Liver (tissue), 9 donors: ENCODE results near the gene FOXO6. TPM values are rescaled to one million over a fixed set of nuclear protein-coding genes. Genes with fewer than 3 reads are reported as not detected.

Experiments
- DNase-seq: peaks from one replicate; pipeline ENCODE4 v3.0.0-alpha.2; 2017; ENCODE audit warnings: low spot score
- H3K27ac ChIP-seq, 2 donors: one replicate each; pipeline ENCODE4 v1.7.0; 2013; ENCODE audit warnings: inconsistent platforms in 2 of 2, low read length in 2 of 2, control low read depth in 1 of 2, low read depth in 1 of 2, mild to moderate bottlenecking in 1 of 2
- H3K27me3 ChIP-seq, 4 donors: one replicate each; pipeline versions ENCODE4 v1.6.1 to v1.7.0; 2013; ENCODE audit warnings: low read length in 3 of 4, inconsistent platforms in 1 of 4, mild to moderate bottlenecking in 1 of 4, moderate library complexity in 1 of 4; ENCODE audit not compliant: control insufficient read depth in 4 of 4, insufficient read depth in 4 of 4
- H3K36me3 ChIP-seq, 4 donors: one replicate each; pipeline versions ENCODE4 v1.6.1 to v1.7.0; 2013; ENCODE audit warnings: low read length in 3 of 4, mild to moderate bottlenecking in 3 of 4, low read depth in 1 of 4, moderate library complexity in 1 of 4; ENCODE audit not compliant: control insufficient read depth in 4 of 4, insufficient read depth in 3 of 4
- H3K4me1 ChIP-seq, 4 donors: one replicate each; pipeline versions ENCODE4 v1.6.1 to v1.7.0; 2013; ENCODE audit warnings: low read length in 3 of 4, mild to moderate bottlenecking in 3 of 4, moderate library complexity in 1 of 4; ENCODE audit not compliant: control insufficient read depth in 4 of 4, insufficient read depth in 4 of 4
- H3K4me3 ChIP-seq, 3 donors: one replicate each; pipeline versions ENCODE4 v1.6.1 to v1.7.0; 2013; ENCODE audit warnings: low read length in 3 of 3, control low read depth in 1 of 3, low read depth in 1 of 3, mild to moderate bottlenecking in 1 of 3
- H3K9ac ChIP-seq, 2 donors: one replicate each; pipeline ENCODE4 v1.7.0; 2013; ENCODE audit warnings: low read length in 2 of 2, mild to moderate bottlenecking in 2 of 2, moderate library complexity in 2 of 2, control low read depth in 1 of 2, low read depth in 1 of 2
- H3K9me3 ChIP-seq, 4 donors: one replicate each; pipeline versions ENCODE4 v1.6.1 to v1.7.0; 2013; ENCODE audit warnings: low read length in 3 of 4; ENCODE audit not compliant: control insufficient read depth in 4 of 4
- EGR1 ChIP-seq, 2 donors: IDR thresholded peaks; 2 replicates each; pipeline ENCODE4 v1.6.1; 2016 to 2018; ENCODE audit warnings: antibody characterized with exemption in 2 of 2, low read depth in 2 of 2
- FOXA1 ChIP-seq: IDR thresholded peaks from 2 replicates; pipeline ENCODE4 v1.6.1; 2016; ENCODE audit warnings: antibody characterized with exemption
- FOXA2 ChIP-seq: IDR thresholded peaks from 2 replicates; pipeline ENCODE4 v1.6.1; 2016; ENCODE audit warnings: antibody characterized with exemption
- GABPA ChIP-seq, 2 donors: IDR thresholded peaks in 1 of 2; conservative IDR thresholded peaks in 1 of 2; 2 replicates each; pipeline ENCODE4 v1.6.1; 2016; ENCODE audit warnings: antibody characterized with exemption in 2 of 2, mild to moderate bottlenecking in 1 of 2, moderate library complexity in 1 of 2
- HNF4A ChIP-seq, 2 donors: conservative IDR thresholded peaks; 2 replicates each; pipeline ENCODE4 v1.6.1; 2016; ENCODE audit warnings: antibody characterized with exemption in 2 of 2, mild to moderate bottlenecking in 2 of 2
- HNF4G ChIP-seq: IDR thresholded peaks from 2 replicates; pipeline ENCODE4 v1.6.1; 2016; ENCODE audit warnings: antibody characterized with exemption
- JUND ChIP-seq, 2 donors: IDR thresholded peaks; 2 replicates each; pipeline ENCODE4 v1.6.1; 2016; ENCODE audit warnings: antibody characterized with exemption in 2 of 2
- NR2F2 ChIP-seq: IDR thresholded peaks from 2 replicates; pipeline ENCODE4 v1.6.1; 2016; ENCODE audit warnings: antibody characterized with exemption
- RAD21 ChIP-seq, 2 donors: IDR thresholded peaks; 2 replicates each; pipeline ENCODE4 v1.6.1; 2016; ENCODE audit warnings: antibody characterized with exemption in 2 of 2, mild to moderate bottlenecking in 2 of 2
- RXRA ChIP-seq, 2 donors: IDR thresholded peaks; 2 replicates each; pipeline ENCODE4 v1.6.1; 2017 to 2018; ENCODE audit warnings: antibody characterized with exemption in 2 of 2, mild to moderate bottlenecking in 1 of 2
- SP1 ChIP-seq: IDR thresholded peaks from 2 replicates; pipeline ENCODE4 v1.6.1; 2018; ENCODE audit warnings: antibody characterized with exemption, mild to moderate bottlenecking
- TAF1 ChIP-seq: conservative IDR thresholded peaks from 2 replicates; pipeline ENCODE4 v1.6.1; 2016; ENCODE audit warnings: antibody characterized with exemption, mild to moderate bottlenecking
- YY1 ChIP-seq: IDR thresholded peaks from 2 replicates; pipeline ENCODE4 v1.6.1; 2016; ENCODE audit warnings: antibody characterized with exemption, mild to moderate bottlenecking
- WGBS: extraction: QIAGEN DNeasy Blood & Tissue Kit; methylation state at CpG from one replicate; pipeline ENCODE4 v1.1.7; 2013; 5-methylcytosine and 5-hydroxymethylcytosine counted together
- polyA plus RNA-seq, 2 donors: library from polyadenylated mRNA; stranded (reverse) in 1 of 2; unstranded in 1 of 2; fragments of 200-250 nt in 1 of 2; fragments of >200 nt in 1 of 2; fragmentation: Nextera tagmentation in 1 of 2; extraction: Ambion mirVana in 1 of 2; gene quantifications; one replicate each; pipeline versions ENCODE4 v1.2.1 to v1.2.3, GENCODE V29; 2013 to 2015
- total RNA-seq, 2 donors: library from RNA; depleted of rRNA; stranded (reverse); fragments of >200 nt; gene quantifications; one replicate each; pipeline ENCODE4 v1.2.3, GENCODE V29; 2014
- TF ChIP-seq, protein P1 (sequence below): IDR thresholded peaks from 2 replicates; pipeline ENCODE4 v1.6.1; 2016; ENCODE audit warnings: antibody characterized with exemption
- TF ChIP-seq, protein P2 (sequence below): IDR thresholded peaks from 2 replicates; pipeline ENCODE4 v1.6.1; 2016; ENCODE audit warnings: antibody characterized with exemption
- TF ChIP-seq, protein P3 (sequence below): IDR thresholded peaks from 2 replicates; pipeline ENCODE4 v1.6.1; 2016; ENCODE audit warnings: antibody characterized with exemption, mild to moderate bottlenecking
- TF ChIP-seq, protein P4 (sequence below): IDR thresholded peaks from 2 replicates; pipeline ENCODE4 v1.6.1; 2016; ENCODE audit warnings: antibody characterized with exemption
- TF ChIP-seq, protein P5 (sequence below): fragments of 150-350 bp; IDR thresholded peaks from 2 replicates; pipeline ENCODE4 v1.5.1; 2017; ENCODE audit warnings: improper control_type of control experiment, low read depth, low read length; ENCODE audit not compliant: missing input control
- donor health status: healthy.
- donor health status: healthy.
- donor health status: healthy.
- donor health status: healthy.
- donor health status: healthy.

Gene FOXO6
- total and polyA plus RNA-seq, 4 donors = 0.02 to 0.09 (median 0.08) TPM; not detected in 1

DNA sequence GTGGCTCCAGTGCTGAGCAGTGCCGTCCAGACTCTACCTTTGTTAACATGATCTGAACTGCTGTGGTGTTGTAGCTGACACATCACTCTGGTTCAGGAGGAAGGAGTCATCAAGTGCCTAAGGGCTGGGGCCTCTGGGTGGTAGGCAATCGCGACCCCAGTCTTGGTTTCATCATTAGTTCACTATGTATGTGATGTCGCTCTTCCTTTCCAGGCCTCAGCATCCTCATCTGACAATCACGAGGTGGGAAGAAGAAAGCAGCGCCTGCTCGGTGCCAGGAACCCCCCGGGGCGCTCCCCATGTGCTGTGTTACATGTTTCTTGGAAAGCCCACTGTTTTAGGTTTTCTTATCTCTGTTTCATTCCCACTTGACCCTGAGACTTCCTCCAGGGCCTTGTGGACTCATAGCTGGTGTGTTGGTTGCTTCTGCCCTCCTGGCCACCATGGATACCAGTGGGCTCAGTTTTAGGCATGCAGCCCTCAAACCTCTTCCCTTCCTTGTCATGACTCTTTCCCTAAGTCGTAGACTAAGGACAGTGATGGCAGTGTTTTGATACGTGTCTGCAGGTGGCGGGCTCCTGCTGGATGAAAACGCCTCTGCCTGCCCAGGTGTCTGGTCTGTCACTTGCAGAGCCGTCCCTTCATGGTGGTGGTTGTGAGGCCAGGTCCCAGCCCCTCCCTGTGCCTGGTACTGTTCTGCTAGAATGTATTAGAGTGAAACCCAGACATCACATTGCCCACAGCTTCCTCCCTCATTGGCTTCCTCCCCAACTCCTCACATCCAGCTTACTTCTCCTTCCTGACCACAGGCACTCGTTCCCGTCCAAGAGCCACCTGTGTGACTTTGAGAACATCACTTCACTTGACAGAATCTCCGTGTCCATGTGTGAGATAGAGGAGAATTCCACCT is 17.2 kb upstream of the FOXO6 start:
- Histone ChIP-seq H3K9me3 (peaks cover 0 to 4% (median 0%) of the 10 kb centered on the region in 4 donors), H3K4me3 (no peak overlapping the region), H3K27me3 (no peaks in the 10 kb centered on the region), H3K4me1 (no peaks in the 10 kb centered on the region), H3K9ac (no peak overlapping the region), H3K36me3 (no peaks in the 10 kb centered on the region), H3K27ac (no peak overlapping the region)
- 83% methylated on average over 17 of the region's 17 CpGs for WGBS
- no peak for DNase-seq
- TF ChIP-seq, protein P1, sequence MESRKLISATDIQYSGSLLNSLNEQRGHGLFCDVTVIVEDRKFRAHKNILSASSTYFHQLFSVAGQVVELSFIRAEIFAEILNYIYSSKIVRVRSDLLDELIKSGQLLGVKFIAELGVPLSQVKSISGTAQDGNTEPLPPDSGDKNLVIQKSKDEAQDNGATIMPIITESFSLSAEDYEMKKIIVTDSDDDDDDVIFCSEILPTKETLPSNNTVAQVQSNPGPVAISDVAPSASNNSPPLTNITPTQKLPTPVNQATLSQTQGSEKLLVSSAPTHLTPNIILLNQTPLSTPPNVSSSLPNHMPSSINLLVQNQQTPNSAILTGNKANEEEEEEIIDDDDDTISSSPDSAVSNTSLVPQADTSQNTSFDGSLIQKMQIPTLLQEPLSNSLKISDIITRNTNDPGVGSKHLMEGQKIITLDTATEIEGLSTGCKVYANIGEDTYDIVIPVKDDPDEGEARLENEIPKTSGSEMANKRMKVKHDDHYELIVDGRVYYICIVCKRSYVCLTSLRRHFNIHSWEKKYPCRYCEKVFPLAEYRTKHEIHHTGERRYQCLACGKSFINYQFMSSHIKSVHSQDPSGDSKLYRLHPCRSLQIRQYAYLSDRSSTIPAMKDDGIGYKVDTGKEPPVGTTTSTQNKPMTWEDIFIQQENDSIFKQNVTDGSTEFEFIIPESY = no peak
- TF ChIP-seq GABPA (IDR thresholded peaks at IDR 0.05 in 1 of 2, conservative IDR thresholded peaks at IDR 0.05 in 1 of 2) (no peak), RAD21 (IDR thresholded peaks at IDR 0.05) (no peak), NR2F2 (no peak), TAF1 (no peak), RXRA (IDR thresholded peaks at IDR 0.05) (no peak), JUND (IDR thresholded peaks at IDR 0.05) (no peak), FOXA2 (no peak), FOXA1 (no peak), HNF4G (no peak), YY1 (no peak), EGR1 (IDR thresholded peaks at IDR 0.05; ENCODE audit: low read depth in 2 of 2) (no peak), SP1 (no peak), HNF4A (conservative IDR thresholded peaks at IDR 0.05) (no peak)
- TF ChIP-seq, protein P2, sequence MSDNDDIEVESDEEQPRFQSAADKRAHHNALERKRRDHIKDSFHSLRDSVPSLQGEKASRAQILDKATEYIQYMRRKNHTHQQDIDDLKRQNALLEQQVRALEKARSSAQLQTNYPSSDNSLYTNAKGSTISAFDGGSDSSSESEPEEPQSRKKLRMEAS = no peak
- TF ChIP-seq, protein P3, sequence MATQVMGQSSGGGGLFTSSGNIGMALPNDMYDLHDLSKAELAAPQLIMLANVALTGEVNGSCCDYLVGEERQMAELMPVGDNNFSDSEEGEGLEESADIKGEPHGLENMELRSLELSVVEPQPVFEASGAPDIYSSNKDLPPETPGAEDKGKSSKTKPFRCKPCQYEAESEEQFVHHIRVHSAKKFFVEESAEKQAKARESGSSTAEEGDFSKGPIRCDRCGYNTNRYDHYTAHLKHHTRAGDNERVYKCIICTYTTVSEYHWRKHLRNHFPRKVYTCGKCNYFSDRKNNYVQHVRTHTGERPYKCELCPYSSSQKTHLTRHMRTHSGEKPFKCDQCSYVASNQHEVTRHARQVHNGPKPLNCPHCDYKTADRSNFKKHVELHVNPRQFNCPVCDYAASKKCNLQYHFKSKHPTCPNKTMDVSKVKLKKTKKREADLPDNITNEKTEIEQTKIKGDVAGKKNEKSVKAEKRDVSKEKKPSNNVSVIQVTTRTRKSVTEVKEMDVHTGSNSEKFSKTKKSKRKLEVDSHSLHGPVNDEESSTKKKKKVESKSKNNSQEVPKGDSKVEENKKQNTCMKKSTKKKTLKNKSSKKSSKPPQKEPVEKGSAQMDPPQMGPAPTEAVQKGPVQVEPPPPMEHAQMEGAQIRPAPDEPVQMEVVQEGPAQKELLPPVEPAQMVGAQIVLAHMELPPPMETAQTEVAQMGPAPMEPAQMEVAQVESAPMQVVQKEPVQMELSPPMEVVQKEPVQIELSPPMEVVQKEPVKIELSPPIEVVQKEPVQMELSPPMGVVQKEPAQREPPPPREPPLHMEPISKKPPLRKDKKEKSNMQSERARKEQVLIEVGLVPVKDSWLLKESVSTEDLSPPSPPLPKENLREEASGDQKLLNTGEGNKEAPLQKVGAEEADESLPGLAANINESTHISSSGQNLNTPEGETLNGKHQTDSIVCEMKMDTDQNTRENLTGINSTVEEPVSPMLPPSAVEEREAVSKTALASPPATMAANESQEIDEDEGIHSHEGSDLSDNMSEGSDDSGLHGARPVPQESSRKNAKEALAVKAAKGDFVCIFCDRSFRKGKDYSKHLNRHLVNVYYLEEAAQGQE = no peak
- TF ChIP-seq, protein P4, sequence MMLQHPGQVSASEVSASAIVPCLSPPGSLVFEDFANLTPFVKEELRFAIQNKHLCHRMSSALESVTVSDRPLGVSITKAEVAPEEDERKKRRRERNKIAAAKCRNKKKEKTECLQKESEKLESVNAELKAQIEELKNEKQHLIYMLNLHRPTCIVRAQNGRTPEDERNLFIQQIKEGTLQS = no peak
- TF ChIP-seq, protein P5, sequence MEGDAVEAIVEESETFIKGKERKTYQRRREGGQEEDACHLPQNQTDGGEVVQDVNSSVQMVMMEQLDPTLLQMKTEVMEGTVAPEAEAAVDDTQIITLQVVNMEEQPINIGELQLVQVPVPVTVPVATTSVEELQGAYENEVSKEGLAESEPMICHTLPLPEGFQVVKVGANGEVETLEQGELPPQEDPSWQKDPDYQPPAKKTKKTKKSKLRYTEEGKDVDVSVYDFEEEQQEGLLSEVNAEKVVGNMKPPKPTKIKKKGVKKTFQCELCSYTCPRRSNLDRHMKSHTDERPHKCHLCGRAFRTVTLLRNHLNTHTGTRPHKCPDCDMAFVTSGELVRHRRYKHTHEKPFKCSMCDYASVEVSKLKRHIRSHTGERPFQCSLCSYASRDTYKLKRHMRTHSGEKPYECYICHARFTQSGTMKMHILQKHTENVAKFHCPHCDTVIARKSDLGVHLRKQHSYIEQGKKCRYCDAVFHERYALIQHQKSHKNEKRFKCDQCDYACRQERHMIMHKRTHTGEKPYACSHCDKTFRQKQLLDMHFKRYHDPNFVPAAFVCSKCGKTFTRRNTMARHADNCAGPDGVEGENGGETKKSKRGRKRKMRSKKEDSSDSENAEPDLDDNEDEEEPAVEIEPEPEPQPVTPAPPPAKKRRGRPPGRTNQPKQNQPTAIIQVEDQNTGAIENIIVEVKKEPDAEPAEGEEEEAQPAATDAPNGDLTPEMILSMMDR = no peak
